Fibroblast of mammary gland (primary cell): ENCODE results near the gene PLXDC2.
"Not testable (repeated sequence)": the region's sequence is repeated elsewhere in the genome, so short reads cannot be mapped to it uniquely, and the experiment has no call there.

Experiments used
- DNase-seq: peaks from one replicate; pipeline ENCODE4 v3.0.0-alpha.2; 2010; ENCODE audit warnings: low read depth
- H3K4me3 ChIP-seq: 2 replicates; pipeline ENCODE4 v1.5.1; 2011; ENCODE audit warnings: low read depth, mild to moderate bottlenecking, low read length, moderate library complexity; ENCODE audit not compliant: control insufficient read depth
- CTCF ChIP-seq: conservative IDR thresholded peaks from 2 replicates; pipeline ENCODE4 v1.5.1; 2011; ENCODE audit warnings: low read depth, low read length, inconsistent platforms; ENCODE audit not compliant: control insufficient read depth, insufficient read depth

Gene PLXDC2

GRCh38 chr10:20170661-20171060 is 354.4 kb downstream of the PLXDC2 start:
- no peak for DNase-seq
- no peak for TF ChIP-seq CTCF
- no peak overlapping the region for H3K4me3 ChIP-seq

GRCh38 chr10:20173046-20173445 is 356.8 kb downstream of the PLXDC2 start:
- peak; percentile 5 for DNase-seq
- TF ChIP-seq CTCF = no peak
- no peak overlapping the region for H3K4me3 ChIP-seq

GRCh38 chr10:20175719-20176118 is 359.5 kb downstream of the PLXDC2 start:
- no peak overlapping the region for H3K4me3 ChIP-seq
- TF ChIP-seq CTCF = no peak
- no peak for DNase-seq

- H3K4me3 ChIP-seq = no peak overlapping the region
- no peak for DNase-seq
- no peak for TF ChIP-seq CTCF
These were observed 364.5 kb downstream of the PLXDC2 start for GRCh38 chr10:20180766-20181165.

- no peak for TF ChIP-seq CTCF
- no peak for DNase-seq
- H3K4me3 ChIP-seq = no peak overlapping the region
These were observed 365.2 kb downstream of the PLXDC2 start for GRCh38 chr10:20181434-20181833.

GRCh38 chr10:20185116-20185515 is 368.9 kb downstream of the PLXDC2 start:
- no peak overlapping the region for H3K4me3 ChIP-seq
- DNase-seq = no peak

GRCh38 chr10:20191392-20191791 is 375.2 kb downstream of the PLXDC2 start:
- not testable (repeated sequence) for H3K4me3 ChIP-seq, DNase-seq

More at GRCh38 chr10:20185116-20185515, 368.9 kb downstream of the PLXDC2 start:
- TF ChIP-seq CTCF = no peak

GRCh38 chr10:20195076-20195475 is 378.8 kb downstream of the PLXDC2 start:
- no peak for DNase-seq
- TF ChIP-seq CTCF = no peak
- H3K4me3 ChIP-seq = no peak overlapping the region
